NT2/D1 (cell line): ENCODE data around the gene SMNDC1.
"Not testable (repeated sequence)": the region's sequence is repeated elsewhere in the genome, so short reads cannot be mapped to it uniquely, and the experiment has no call there.

Source experiments
- DNase-seq: peaks from one replicate; pipeline ENCODE4 v3.0.0-alpha.2; 2011; ENCODE audit warnings: low read depth, low spot score
- H3K27me3 ChIP-seq: 2 replicates; pipeline ENCODE4 v1.6.0; 2011; ENCODE audit warnings: mild to moderate bottlenecking; ENCODE audit not compliant: insufficient read length, insufficient read depth
- H3K36me3 ChIP-seq: 2 replicates; pipeline ENCODE4 v1.6.1; 2011; ENCODE audit warnings: mild to moderate bottlenecking, low read length, mixed read lengths; ENCODE audit not compliant: insufficient read depth, insufficient read length
- H3K4me1 ChIP-seq: 2 replicates; pipeline ENCODE4 v1.5.1; 2011; ENCODE audit not compliant: insufficient read depth, insufficient read length
- H3K4me3 ChIP-seq: 2 replicates; pipeline ENCODE4 v1.5.1; 2011; ENCODE audit warnings: low read depth; ENCODE audit not compliant: insufficient read length
- H3K9ac ChIP-seq: 2 replicates; pipeline ENCODE4 v1.6.0; 2011; ENCODE audit warnings: low read depth; ENCODE audit not compliant: insufficient read length
- H3K9me3 ChIP-seq: 2 replicates; pipeline ENCODE4 v1.5.1; 2011; ENCODE audit warnings: mild to moderate bottlenecking, low read length; ENCODE audit not compliant: insufficient read depth
- SUZ12 ChIP-seq: IDR thresholded peaks from 2 replicates; pipeline ENCODE4 v1.6.1; 2011; ENCODE audit not compliant: insufficient read length, insufficient read depth; ENCODE audit errors: extremely low read depth
- YY1 ChIP-seq: IDR thresholded peaks from 2 replicates; pipeline ENCODE4 v1.6.1; 2011; ENCODE audit not compliant: insufficient read length, insufficient read depth
- ZNF274 ChIP-seq: IDR thresholded peaks from 2 replicates; pipeline ENCODE4 v1.6.1; 2011; ENCODE audit warnings: mild to moderate bottlenecking, low read depth, low read length

Gene SMNDC1

DNA sequence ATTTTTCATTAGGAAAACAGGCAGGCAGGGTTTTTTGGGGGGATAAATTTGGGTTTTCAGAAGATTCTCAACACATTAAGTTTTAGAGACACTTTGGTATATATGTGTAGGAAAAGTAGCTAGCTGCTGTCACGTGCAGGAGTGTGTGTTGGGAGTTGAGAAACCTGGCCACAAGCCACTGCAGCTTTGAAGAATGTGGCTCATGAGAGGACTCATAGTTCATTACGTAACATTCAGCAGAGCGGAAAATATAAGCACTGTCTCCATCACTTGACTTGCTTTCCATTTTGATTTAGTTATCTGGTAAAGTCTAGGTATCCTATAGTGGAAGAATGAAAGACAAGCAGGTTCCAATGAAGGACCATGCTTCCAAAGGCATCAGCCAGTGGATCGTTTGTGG is 31.2 kb downstream of the SMNDC1 start:
- Histone ChIP-seq H3K9me3 (no peaks in the 10 kb centered on the region), H3K27me3 (no peaks in the 10 kb centered on the region), H3K9ac (no peak overlapping the region), H3K4me3 (no peak overlapping the region), H3K36me3 (no peaks in the 10 kb centered on the region), H3K4me1 (no peaks in the 10 kb centered on the region)
- no peak for DNase-seq
- TF ChIP-seq YY1: no peak
- TF ChIP-seq SUZ12: no peak
- TF ChIP-seq ZNF274: no peak

DNA sequence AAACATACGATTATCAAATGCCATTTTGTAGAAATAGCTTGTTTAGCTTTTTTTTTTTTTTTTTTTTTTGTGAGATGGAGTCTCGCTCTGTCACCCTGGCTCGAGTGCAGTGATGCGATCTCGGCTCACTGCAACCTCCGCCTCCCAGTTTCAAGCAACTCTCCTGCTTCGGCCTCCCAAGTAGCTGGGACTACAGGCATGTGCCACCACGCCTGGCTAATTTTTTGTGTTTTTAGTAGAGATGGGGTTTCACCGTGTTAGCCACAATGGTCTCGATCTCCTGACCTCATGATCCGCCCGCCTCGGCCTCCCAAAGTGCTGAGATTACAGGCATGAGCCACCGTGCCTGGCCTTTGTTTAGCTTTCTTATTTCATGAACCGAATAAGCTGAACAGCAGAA is 31.7 kb downstream of the SMNDC1 start:
- not testable (repeated sequence) for H3K36me3 ChIP-seq, H3K4me3 ChIP-seq, H3K9me3 ChIP-seq, H3K4me1 ChIP-seq, H3K9ac ChIP-seq, DNase-seq, H3K27me3 ChIP-seq

DNA sequence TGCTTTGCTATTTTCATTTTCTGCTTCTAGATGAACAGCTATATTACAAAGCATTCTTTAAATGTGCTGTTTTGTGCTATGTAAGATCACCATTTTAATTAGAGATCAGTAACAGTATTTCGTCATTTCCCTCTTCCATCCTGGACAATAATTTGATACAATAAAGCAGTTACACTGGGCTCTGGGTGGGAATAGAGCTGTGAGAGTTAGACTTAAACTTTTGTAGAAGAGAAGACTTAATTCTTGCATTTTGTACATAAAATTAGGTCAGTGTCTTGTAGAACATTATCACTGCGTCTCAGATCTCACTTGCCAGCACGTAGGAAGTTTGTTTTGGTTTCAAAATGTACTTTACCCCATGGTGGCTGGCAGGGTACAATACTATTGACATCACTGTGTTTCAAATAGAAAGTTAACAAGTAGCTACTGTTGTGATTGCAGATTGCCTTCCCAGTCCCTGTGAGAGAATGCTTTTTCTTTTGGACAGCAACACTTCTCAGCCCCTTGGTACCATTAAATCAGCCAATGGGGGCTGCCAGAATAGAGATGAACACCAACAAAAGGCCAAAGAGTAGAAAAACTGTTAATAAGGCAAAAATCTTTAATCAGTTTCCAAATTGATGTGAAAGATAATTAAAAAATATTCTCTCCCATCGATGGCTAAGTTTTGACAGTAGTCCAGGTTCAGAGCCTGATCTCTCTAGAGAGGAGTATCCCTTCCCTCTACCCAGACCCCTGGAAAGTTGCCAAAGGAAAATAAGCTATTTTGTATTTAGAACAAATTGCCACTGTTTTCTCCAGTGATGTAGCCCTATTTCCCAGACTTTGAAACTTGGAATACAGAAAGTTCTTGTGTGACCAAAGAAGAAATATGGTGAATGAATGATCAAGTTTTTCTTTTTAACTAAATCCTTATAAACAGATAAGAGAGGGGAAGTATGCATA is 35.1 kb downstream of the SMNDC1 start:
- Histone ChIP-seq H3K4me3 (no peak overlapping the region), H3K4me1 (no peaks in the 10 kb centered on the region), H3K36me3 (no peaks in the 10 kb centered on the region), H3K9ac (no peak overlapping the region), H3K9me3 (no peaks in the 10 kb centered on the region), H3K27me3 (no peaks in the 10 kb centered on the region)
- TF ChIP-seq YY1: no peak
- no peak for TF ChIP-seq SUZ12
- TF ChIP-seq ZNF274: no peak
- no peak for DNase-seq

GRCh38 chr10:110268971-110269370 is 35.7 kb downstream of the SMNDC1 start:
- H3K9ac ChIP-seq: no peak overlapping the region
- H3K4me3 ChIP-seq: no peak overlapping the region
- no peaks in the 10 kb centered on the region for H3K9me3 ChIP-seq
- no peaks in the 10 kb centered on the region for H3K4me1 ChIP-seq
- no peak for DNase-seq
- no peak for TF ChIP-seq YY1
- TF ChIP-seq ZNF274: no peak
- TF ChIP-seq SUZ12: no peak
- no peaks in the 10 kb centered on the region for H3K27me3 ChIP-seq
- H3K36me3 ChIP-seq: no peaks in the 10 kb centered on the region

DNA sequence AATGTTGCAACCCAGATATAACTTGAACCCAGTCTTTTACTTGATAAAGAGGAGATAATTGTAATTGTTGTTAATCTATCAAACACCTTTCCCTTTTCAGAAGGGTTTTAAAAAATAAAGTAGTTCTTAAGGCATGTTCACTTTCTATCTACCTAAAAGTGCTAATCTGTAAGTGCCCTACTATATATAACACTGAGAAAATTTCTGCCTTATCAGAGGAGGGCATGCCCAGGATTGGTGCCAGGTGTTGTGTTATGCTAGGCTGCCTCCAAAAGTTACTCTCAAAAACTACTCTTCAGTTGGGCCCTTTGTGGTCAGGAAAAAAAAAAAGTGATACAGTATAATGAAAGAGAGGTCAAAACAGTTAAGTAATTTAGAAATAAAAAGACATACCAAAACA is 36.3 kb downstream of the SMNDC1 start:
- no peaks in the 10 kb centered on the region for H3K36me3 ChIP-seq
- no peak for DNase-seq
- H3K9ac ChIP-seq: no peak overlapping the region
- no peaks in the 10 kb centered on the region for H3K9me3 ChIP-seq
- TF ChIP-seq YY1: no peak
- TF ChIP-seq SUZ12: no peak
- no peak overlapping the region for H3K4me3 ChIP-seq
- no peaks in the 10 kb centered on the region for H3K4me1 ChIP-seq
- H3K27me3 ChIP-seq: no peaks in the 10 kb centered on the region

- H3K9me3 ChIP-seq: no peaks in the 10 kb centered on the region
- H3K4me3 ChIP-seq: no peak overlapping the region
- no peaks in the 10 kb centered on the region for H3K4me1 ChIP-seq
- DNase-seq: no peak
- H3K36me3 ChIP-seq: no peaks in the 10 kb centered on the region
- H3K27me3 ChIP-seq: no peaks in the 10 kb centered on the region
- no peak overlapping the region for H3K9ac ChIP-seq
- TF ChIP-seq YY1 (no peak), SUZ12 (no peak), ZNF274 (no peak)
These were observed 37.4 kb downstream of the SMNDC1 start for GRCh38 chr10:110267276-110267675.

DNA sequence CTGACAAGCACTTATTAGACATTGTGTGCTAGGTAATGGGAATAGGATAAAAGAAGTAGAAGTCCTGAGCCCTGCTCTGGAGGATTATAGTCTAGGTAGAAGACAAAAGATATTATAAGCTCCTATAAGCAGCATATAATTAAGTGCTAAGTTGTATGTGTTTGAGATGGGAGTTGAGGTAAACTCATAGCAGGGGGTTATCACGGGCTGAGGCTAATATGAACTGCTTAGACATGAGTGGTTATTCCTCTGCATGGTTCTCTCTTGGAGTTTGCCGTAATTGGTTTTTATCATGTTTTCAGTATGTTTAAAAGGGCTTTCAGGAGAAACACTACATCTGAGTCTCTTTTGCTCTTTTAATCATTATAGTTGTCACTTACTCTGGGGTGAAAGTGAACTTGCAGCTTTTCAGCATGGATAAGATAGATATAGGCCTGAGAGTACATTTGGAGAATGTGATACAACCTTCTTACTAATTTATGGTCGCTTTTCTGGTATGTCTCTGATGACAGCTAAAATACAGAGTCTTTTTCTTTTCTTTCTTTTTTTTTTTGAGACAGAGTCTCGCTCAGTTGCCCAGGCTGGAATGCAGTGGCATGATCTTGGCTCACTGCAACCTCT is 39.0 kb downstream of the SMNDC1 start:
- no peaks in the 10 kb centered on the region for H3K36me3 ChIP-seq
- no peak for DNase-seq
- no peaks in the 10 kb centered on the region for H3K9me3 ChIP-seq
- no peak overlapping the region for H3K9ac ChIP-seq
- TF ChIP-seq ZNF274: no peak
- TF ChIP-seq SUZ12: no peak
- TF ChIP-seq YY1: no peak
- no peak overlapping the region for H3K4me3 ChIP-seq
- no peaks in the 10 kb centered on the region for H3K27me3 ChIP-seq
- H3K4me1 ChIP-seq: no peaks in the 10 kb centered on the region

- Histone ChIP-seq H3K9me3 (no peaks in the 10 kb centered on the region), H3K4me1 (no peaks in the 10 kb centered on the region), H3K36me3 (no peaks in the 10 kb centered on the region), H3K9ac (no peak overlapping the region), H3K27me3 (no peaks in the 10 kb centered on the region), H3K4me3 (no peak overlapping the region)
- TF ChIP-seq ZNF274: no peak
- TF ChIP-seq YY1: no peak
- no peak for TF ChIP-seq SUZ12
- no peak for DNase-seq
These were observed 41.6 kb downstream of the SMNDC1 start for GRCh38 chr10:110263164-110263563.
